Measurements from ENCODE around the gene LSAMP. TPM values are rescaled to one million over a fixed set of nuclear protein-coding genes. Genes with fewer than 3 reads are reported as not detected.

Gene LSAMP
- total RNA-seq, 2 donors from 2014 or later = 1.1 to 5.9 TPM

DNA sequence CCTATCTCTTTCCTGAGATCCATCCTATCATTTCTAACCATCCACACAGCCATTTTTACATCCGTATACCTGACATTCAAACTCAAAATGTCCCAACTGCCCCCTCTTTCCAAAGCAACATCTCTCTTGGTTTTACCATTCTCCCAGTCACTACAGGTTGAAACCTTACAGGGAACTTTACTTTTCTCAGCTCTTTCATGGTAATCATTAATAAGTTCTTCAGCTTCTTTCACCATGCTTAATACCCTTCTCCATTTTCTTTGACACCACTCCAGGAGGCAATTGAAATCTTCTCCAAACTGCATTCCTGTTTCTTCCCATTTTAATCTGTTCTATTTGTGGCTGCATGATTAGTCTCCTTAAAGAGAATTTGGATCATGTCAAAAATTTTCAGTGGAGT is 469.5 kb downstream of the LSAMP start:
- TF ChIP-seq CTCF (IDR thresholded peaks at IDR 0.05) = no peak
- Histone ChIP-seq H3K36me3 (no peaks in the 10 kb centered on the region), H3K9ac (ENCODE audit: low read depth in 2 of 2, low read length in 2 of 2) (no peak overlapping the region), H3K27ac (no peak overlapping the region), H3K4me3 (no peak overlapping the region), H3K27me3 (no peaks in the 10 kb centered on the region), H3K9me3 (no peaks in the 10 kb centered on the region), H3K4me1 (no peaks in the 10 kb centered on the region)
- intact Hi-C loops (cut with DNase I) = no loop called here
- no peak for DNase-seq

- DNase-seq = no peak
- TF ChIP-seq CTCF (IDR thresholded peaks at IDR 0.05) = no peak
- Histone ChIP-seq H3K27me3 (no peaks in the 10 kb centered on the region), H3K4me3 (no peak overlapping the region), H3K36me3 (no peaks in the 10 kb centered on the region), H3K27ac (no peak overlapping the region), H3K4me1 (no peaks in the 10 kb centered on the region), H3K9ac (ENCODE audit: low read depth in 2 of 2, low read length in 2 of 2) (no peak overlapping the region), H3K9me3 (no peaks in the 10 kb centered on the region)
- intact Hi-C loops (cut with DNase I) = no loop called here
These were observed 469.9 kb downstream of the LSAMP start for GRCh38 chr3:115975353-115975752.

DNA sequence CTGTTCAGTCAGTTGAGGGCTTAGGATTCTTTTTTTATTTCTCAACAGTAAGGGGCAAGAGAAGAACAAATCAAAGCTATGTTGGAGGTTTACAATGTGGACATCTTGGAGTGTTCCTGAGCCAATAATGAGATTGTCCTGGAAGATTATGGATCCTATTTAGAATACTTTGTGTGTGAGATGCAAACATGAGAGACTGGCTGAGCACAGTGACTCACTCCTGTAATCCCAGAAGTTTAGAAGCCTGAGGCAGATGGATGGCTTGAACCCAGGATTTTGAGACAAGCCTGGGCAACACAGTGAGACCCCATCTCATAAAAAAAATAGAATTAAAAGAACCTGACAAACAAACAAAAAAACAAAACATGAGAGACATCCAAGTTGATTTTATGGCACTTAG is 470.3 kb downstream of the LSAMP start:
- intact Hi-C loops (cut with DNase I) = no loop called here
- no peak overlapping the region for H3K27ac ChIP-seq
- TF ChIP-seq CTCF (IDR thresholded peaks at IDR 0.05) = no peak
- no peaks in the 10 kb centered on the region for H3K27me3 ChIP-seq
- H3K9ac ChIP-seq (ENCODE audit: low read depth in 2 of 2, low read length in 2 of 2) = no peak overlapping the region
- no peak overlapping the region for H3K4me3 ChIP-seq
- DNase-seq = no peak
- no peaks in the 10 kb centered on the region for H3K9me3 ChIP-seq
- H3K4me1 ChIP-seq = no peaks in the 10 kb centered on the region
- no peaks in the 10 kb centered on the region for H3K36me3 ChIP-seq

DNA sequence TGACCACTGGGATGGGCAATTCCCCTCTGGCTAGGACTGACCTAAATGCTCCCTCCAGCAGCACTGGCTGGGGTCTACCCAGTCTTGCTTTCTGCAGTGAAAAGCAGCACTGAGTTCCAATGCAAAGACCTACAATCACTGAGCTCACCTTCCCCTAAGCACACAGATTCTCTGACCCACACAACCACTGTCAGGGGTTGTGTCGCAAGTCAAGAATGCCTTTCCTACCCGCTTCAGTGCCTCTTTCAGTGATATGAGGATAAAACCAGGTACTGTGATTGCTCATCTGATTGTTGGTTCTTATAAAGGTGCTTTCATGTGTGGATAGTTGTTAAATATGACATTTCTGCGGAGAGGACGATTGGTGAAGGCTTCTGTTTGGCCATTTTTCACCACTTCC is 476.4 kb downstream of the LSAMP start:
- DNase-seq = no peak
- no peaks in the 10 kb centered on the region for H3K4me1 ChIP-seq
- no peak overlapping the region for H3K4me3 ChIP-seq
- H3K27me3 ChIP-seq = no peaks in the 10 kb centered on the region
- no peaks in the 10 kb centered on the region for H3K36me3 ChIP-seq
- intact Hi-C loops (cut with DNase I) = no loop called here
- no peak overlapping the region for H3K27ac ChIP-seq
- H3K9me3 ChIP-seq = no peaks in the 10 kb centered on the region
- TF ChIP-seq CTCF (IDR thresholded peaks at IDR 0.05) = no peak
- no peak overlapping the region for H3K9ac ChIP-seq (ENCODE audit: low read depth in 2 of 2, low read length in 2 of 2)

DNA sequence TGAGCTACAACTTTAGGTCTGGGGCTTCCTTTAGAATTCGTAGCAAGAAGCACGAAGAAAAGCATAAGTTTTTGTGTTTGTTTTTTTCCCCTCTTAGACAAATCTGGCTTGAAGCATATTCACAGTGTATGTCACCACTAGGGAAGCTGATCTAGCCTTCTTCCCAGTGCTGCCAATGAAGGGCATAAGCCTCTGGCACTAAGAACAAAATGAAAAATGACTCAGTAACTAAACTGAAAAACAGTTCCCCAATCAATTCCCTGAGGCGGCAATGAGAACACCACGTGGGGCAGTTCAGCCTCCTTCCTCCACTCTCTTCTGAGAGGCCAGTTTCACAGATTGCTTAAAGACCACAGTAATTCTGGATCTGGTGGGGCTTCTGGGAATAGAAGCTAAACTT is 483.9 kb downstream of the LSAMP start:
- Histone ChIP-seq H3K4me3 (no peak overlapping the region), H3K9me3 (no peaks in the 10 kb centered on the region), H3K4me1 (no peaks in the 10 kb centered on the region), H3K36me3 (no peaks in the 10 kb centered on the region), H3K27ac (no peak overlapping the region), H3K27me3 (no peaks in the 10 kb centered on the region), H3K9ac (ENCODE audit: low read depth in 2 of 2, low read length in 2 of 2) (no peak overlapping the region)
- no peak for DNase-seq
- intact Hi-C loops (cut with DNase I) = no loop called here
- no peak for TF ChIP-seq CTCF (IDR thresholded peaks at IDR 0.05)

- no peak overlapping the region for H3K4me3 ChIP-seq
- H3K36me3 ChIP-seq = no peaks in the 10 kb centered on the region
- H3K9me3 ChIP-seq = no peaks in the 10 kb centered on the region
- H3K27me3 ChIP-seq = no peaks in the 10 kb centered on the region
- H3K4me1 ChIP-seq = no peaks in the 10 kb centered on the region
- TF ChIP-seq CTCF (IDR thresholded peaks at IDR 0.05) = no peak
- intact Hi-C loops (cut with DNase I) = no loop called here
- no peak overlapping the region for H3K9ac ChIP-seq (ENCODE audit: low read depth in 2 of 2, low read length in 2 of 2)
- H3K27ac ChIP-seq = no peak overlapping the region
- DNase-seq = no peak
These were observed 484.5 kb downstream of the LSAMP start for GRCh38 chr3:115960799-115961198.

All from colonic mucosa (tissue), 4 donors.